Activated naive CD4-positive, alpha-beta T cell (primary cell): ENCODE data around the gene DEFB110.

ENCODE experiments used
- DNase-seq, 4 experiments: peaks; one replicate each; lab custom pipeline; 2025; lab: John Stamatoyannopoulos, UW

DEFB110 gene

GRCh38 chr6:50021894-50022293, at the start of gene DEFB110:
Gene DEFB110, minus strand, starts transcription at chr6:50021994. Its CDS starts 59 bp downstream, at chr6:50021935.
- DNase-seq, result no peak

- DNase-seq, result no peak
Measured at GRCh38 chr6:50070101-50070500, 48.3 kb upstream of the DEFB110 start.

- no peak for DNase-seq
Measured at GRCh38 chr6:50062051-50062450, 40.3 kb upstream of the DEFB110 start.

- DNase-seq, result no peak
Measured at GRCh38 chr6:50056242-50056641, 34.4 kb upstream of the DEFB110 start.

- no peak for DNase-seq
Measured at GRCh38 chr6:50049829-50050228, 28.0 kb upstream of the DEFB110 start, which contains the start of gene DEFB112. Gene DEFB112, minus strand, starts transcription at chr6:50049929. Its CDS starts 60 bp downstream, at chr6:50049869.

GRCh38 chr6:50047026-50047425, 25.2 kb upstream of the DEFB110 start:
- no peak for DNase-seq

- no peak for DNase-seq
Measured at GRCh38 chr6:50030777-50031562, 9.2 kb upstream of the DEFB110 start.

GRCh38 chr6:50030350-50030749, 8.6 kb upstream of the DEFB110 start:
- DNase-seq, result no peak

- DNase-seq, result no peak
Measured at GRCh38 chr6:50025258-50025657, 3.5 kb upstream of the DEFB110 start.

GRCh38 chr6:50007819-50008218, 14.0 kb downstream of the DEFB110 start:
- no peak for DNase-seq

- no peak for DNase-seq
Measured at GRCh38 chr6:50003139-50003538, 18.7 kb downstream of the DEFB110 start.

GRCh38 chr6:49995278-49995677, 26.5 kb downstream of the DEFB110 start:
- DNase-seq, result no peak

- DNase-seq, result no peak
Measured at GRCh38 chr6:49988900-49989299, 32.9 kb downstream of the DEFB110 start.

- no peak for DNase-seq
Measured at GRCh38 chr6:49987749-49988148, 34.0 kb downstream of the DEFB110 start.

GRCh38 chr6:49986551-49986950, 35.2 kb downstream of the DEFB110 start:
- no peak for DNase-seq

- DNase-seq, result no peak
Measured at GRCh38 chr6:49982046-49982445, 39.7 kb downstream of the DEFB110 start.

GRCh38 chr6:49980898-49981297, 40.9 kb downstream of the DEFB110 start:
- DNase-seq, result no peak

- no peak for DNase-seq
Measured at GRCh38 chr6:49979584-49979983, 42.2 kb downstream of the DEFB110 start.

- no peak for DNase-seq
Measured at GRCh38 chr6:49978332-49979226, 43.2 kb downstream of the DEFB110 start.

GRCh38 chr6:49969605-49970004, 52.2 kb downstream of the DEFB110 start, which contains the start of gene DEFB113:
Gene DEFB113, minus strand, starts transcription at chr6:49969625. Its CDS starts 0 bp downstream, at chr6:49969625.
- DNase-seq, result no peak
